Measurements from ENCODE around the gene TNS3. TPM values are rescaled to one million over a fixed set of nuclear protein-coding genes. Genes with fewer than 3 reads are reported as not detected.
"Not testable (repeated sequence)": the region's sequence is repeated elsewhere in the genome, so short reads cannot be mapped to it uniquely, and the experiment has no call there.

The TNS3 gene
- total and polyA plus RNA-seq, 4 donors = 58.6 to 117 (median 74.7) TPM

- no peak for DNase-seq (ENCODE audit: low read depth in 4 of 6, low spot score in 6 of 6)
- Histone ChIP-seq H3K4me1 (ENCODE audit: control insufficient read depth, insufficient read depth, low read length) (peaks cover 47% of the 10 kb centered on the region), H3K36me3 (ENCODE audit: control insufficient read depth, insufficient read depth, low read length) (no peaks in the 10 kb centered on the region), H3K27ac (ENCODE audit: low read depth, low read length) (peak overlapping the region; percentile 89), H3K4me3 (ENCODE audit: low read depth, low read length) (no peak overlapping the region), H3K9me3 (ENCODE audit: control insufficient read depth, insufficient read depth, low read length) (no peaks in the 10 kb centered on the region), H3K27me3 (ENCODE audit: control insufficient read depth, insufficient read depth, low read length) (no peaks in the 10 kb centered on the region)
- 90% methylated on average over 10 of the region's 12 CpGs for WGBS (ENCODE audit: insufficient coverage)
These were observed 39.4 kb upstream of the TNS3 start for GRCh38 chr7:47621347-47621746.

GRCh38 chr7:47619806-47620205, 37.9 kb upstream of the TNS3 start:
- Histone ChIP-seq H3K4me3 (ENCODE audit: low read depth, low read length) (no peak overlapping the region), H3K4me1 (ENCODE audit: control insufficient read depth, insufficient read depth, low read length) (peaks cover 39% of the 10 kb centered on the region), H3K36me3 (ENCODE audit: control insufficient read depth, insufficient read depth, low read length) (no peaks in the 10 kb centered on the region), H3K27me3 (ENCODE audit: control insufficient read depth, insufficient read depth, low read length) (no peaks in the 10 kb centered on the region), H3K27ac (ENCODE audit: low read depth, low read length) (no peak overlapping the region), H3K9me3 (ENCODE audit: control insufficient read depth, insufficient read depth, low read length) (no peaks in the 10 kb centered on the region)
- DNase-seq (ENCODE audit: low read depth in 4 of 6, low spot score in 6 of 6) = no peak

- DNase-seq (ENCODE audit: low read depth in 4 of 6, low spot score in 6 of 6) = no peak
- no peaks in the 10 kb centered on the region for H3K9me3 ChIP-seq (ENCODE audit: control insufficient read depth, insufficient read depth, low read length)
- no peaks in the 10 kb centered on the region for H3K27me3 ChIP-seq (ENCODE audit: control insufficient read depth, insufficient read depth, low read length)
- no peak overlapping the region for H3K4me3 ChIP-seq (ENCODE audit: low read depth, low read length)
- H3K4me1 ChIP-seq (ENCODE audit: control insufficient read depth, insufficient read depth, low read length) = peaks cover 22% of the 10 kb centered on the region
- no peaks in the 10 kb centered on the region for H3K36me3 ChIP-seq (ENCODE audit: control insufficient read depth, insufficient read depth, low read length)
- 93% methylated on average over 2 of the region's 4 CpGs for WGBS (ENCODE audit: insufficient coverage)
- H3K27ac ChIP-seq (ENCODE audit: low read depth, low read length) = no peak overlapping the region
These were observed 35.2 kb upstream of the TNS3 start for GRCh38 chr7:47617131-47617530.

GRCh38 chr7:47614450-47614849, 32.5 kb upstream of the TNS3 start:
- peaks cover 29% of the 10 kb centered on the region for H3K4me1 ChIP-seq (ENCODE audit: control insufficient read depth, insufficient read depth, low read length)
- no peaks in the 10 kb centered on the region for H3K27me3 ChIP-seq (ENCODE audit: control insufficient read depth, insufficient read depth, low read length)
- H3K9me3 ChIP-seq (ENCODE audit: control insufficient read depth, insufficient read depth, low read length) = no peaks in the 10 kb centered on the region
- H3K27ac ChIP-seq (ENCODE audit: low read depth, low read length) = no peak overlapping the region
- no peak overlapping the region for H3K4me3 ChIP-seq (ENCODE audit: low read depth, low read length)
- whole genome bisulfite sequencing (ENCODE audit: insufficient coverage) = 75% methylated on average over 6 of the region's 6 CpGs
- no peaks in the 10 kb centered on the region for H3K36me3 ChIP-seq (ENCODE audit: control insufficient read depth, insufficient read depth, low read length)
- DNase-seq (ENCODE audit: low read depth in 4 of 6, low spot score in 6 of 6) = no peak

GRCh38 chr7:47611045-47611511, 29.2 kb upstream of the TNS3 start:
- Histone ChIP-seq H3K4me1 (ENCODE audit: control insufficient read depth, insufficient read depth, low read length) (peaks cover 21% of the 10 kb centered on the region), H3K36me3 (ENCODE audit: control insufficient read depth, insufficient read depth, low read length) (no peaks in the 10 kb centered on the region), H3K27ac (ENCODE audit: low read depth, low read length) (peak overlapping the region; percentile 61), H3K27me3 (ENCODE audit: control insufficient read depth, insufficient read depth, low read length) (no peaks in the 10 kb centered on the region), H3K4me3 (ENCODE audit: low read depth, low read length) (no peak overlapping the region), H3K9me3 (ENCODE audit: control insufficient read depth, insufficient read depth, low read length) (no peaks in the 10 kb centered on the region)
- 49% methylated on average over 3 of the region's 10 CpGs for WGBS (ENCODE audit: insufficient coverage)
- DNase-seq (ENCODE audit: low read depth in 4 of 6, low spot score in 6 of 6) = no peak

GRCh38 chr7:47610506-47611044, 28.7 kb upstream of the TNS3 start:
- H3K36me3 ChIP-seq (ENCODE audit: control insufficient read depth, insufficient read depth, low read length) = no peaks in the 10 kb centered on the region
- H3K27me3 ChIP-seq (ENCODE audit: control insufficient read depth, insufficient read depth, low read length) = no peaks in the 10 kb centered on the region
- H3K27ac ChIP-seq (ENCODE audit: low read depth, low read length) = peak overlapping the region; percentile 61
- peaks cover 21% of the 10 kb centered on the region for H3K4me1 ChIP-seq (ENCODE audit: control insufficient read depth, insufficient read depth, low read length)
- DNase-seq (ENCODE audit: low read depth in 4 of 6, low spot score in 6 of 6) = peak in 2 of 6 donors; percentile 72 to 74
- H3K9me3 ChIP-seq (ENCODE audit: control insufficient read depth, insufficient read depth, low read length) = no peaks in the 10 kb centered on the region
- 30% methylated on average over 2 of the region's 4 CpGs for WGBS (ENCODE audit: insufficient coverage)
- H3K4me3 ChIP-seq (ENCODE audit: low read depth, low read length) = no peak overlapping the region

- no peaks in the 10 kb centered on the region for H3K9me3 ChIP-seq (ENCODE audit: control insufficient read depth, insufficient read depth, low read length)
- no peaks in the 10 kb centered on the region for H3K36me3 ChIP-seq (ENCODE audit: control insufficient read depth, insufficient read depth, low read length)
- peak overlapping the region; percentile 61 for H3K27ac ChIP-seq (ENCODE audit: low read depth, low read length)
- no peak overlapping the region for H3K4me3 ChIP-seq (ENCODE audit: low read depth, low read length)
- H3K4me1 ChIP-seq (ENCODE audit: control insufficient read depth, insufficient read depth, low read length) = peaks cover 21% of the 10 kb centered on the region
- peak in 1 of 6 donors; percentile 63 for DNase-seq (ENCODE audit: low read depth in 4 of 6, low spot score in 6 of 6)
- H3K27me3 ChIP-seq (ENCODE audit: control insufficient read depth, insufficient read depth, low read length) = no peaks in the 10 kb centered on the region
- WGBS (ENCODE audit: insufficient coverage) = 82% methylated on average over 10 of the region's 16 CpGs
These were observed 28.0 kb upstream of the TNS3 start for GRCh38 chr7:47609803-47610452.

GRCh38 chr7:47606593-47607046, 24.7 kb upstream of the TNS3 start:
- H3K4me1 ChIP-seq (ENCODE audit: control insufficient read depth, insufficient read depth, low read length) = peaks cover 21% of the 10 kb centered on the region
- 90% methylated on average over 4 of the region's 9 CpGs for WGBS (ENCODE audit: insufficient coverage)
- H3K27me3 ChIP-seq (ENCODE audit: control insufficient read depth, insufficient read depth, low read length); H3K9me3 ChIP-seq (ENCODE audit: control insufficient read depth, insufficient read depth, low read length); H3K36me3 ChIP-seq (ENCODE audit: control insufficient read depth, insufficient read depth, low read length); H3K4me3 ChIP-seq (ENCODE audit: low read depth, low read length); H3K27ac ChIP-seq (ENCODE audit: low read depth, low read length); DNase-seq (ENCODE audit: low read depth in 4 of 6, low spot score in 6 of 6): not testable (repeated sequence)

- 92% methylated on average over 9 of the region's 9 CpGs for WGBS (ENCODE audit: insufficient coverage)
- H3K9me3 ChIP-seq (ENCODE audit: control insufficient read depth, insufficient read depth, low read length) = no peaks in the 10 kb centered on the region
- H3K4me3 ChIP-seq (ENCODE audit: low read depth, low read length) = no peak overlapping the region
- no peaks in the 10 kb centered on the region for H3K27me3 ChIP-seq (ENCODE audit: control insufficient read depth, insufficient read depth, low read length)
- H3K36me3 ChIP-seq (ENCODE audit: control insufficient read depth, insufficient read depth, low read length) = no peaks in the 10 kb centered on the region
- no peak for DNase-seq (ENCODE audit: low read depth in 4 of 6, low spot score in 6 of 6)
- peaks cover 14% of the 10 kb centered on the region for H3K4me1 ChIP-seq (ENCODE audit: control insufficient read depth, insufficient read depth, low read length)
- no peak overlapping the region for H3K27ac ChIP-seq (ENCODE audit: low read depth, low read length)
These were observed 24.1 kb upstream of the TNS3 start for GRCh38 chr7:47605816-47606575.
